K562 (cell line): ENCODE results near the gene CPTP. TPM values are rescaled to one million over a fixed set of nuclear protein-coding genes. Genes with fewer than 3 reads are reported as not detected.

ENCODE experiments used
- CEBPB ChIP-seq: fragments of 450-650 bp; IDR thresholded peaks from 2 replicates; pipeline ENCODE4 v1.6.1; 2016; ENCODE audit warnings: missing genetic modification characterization, missing compliant biosample characterization
- CHD4 ChIP-seq: fragments of 200-600 bp; sonication (generic); IDR thresholded peaks from 3 replicates; pipeline ENCODE4 v1.6.1; 2012; ENCODE audit warnings: low read depth, mild to moderate bottlenecking, mixed read lengths, low read length, inconsistent platforms; ENCODE audit not compliant: insufficient read depth, insufficient replicate concordance, poor library complexity, severe bottlenecking
- CHD7 ChIP-seq: fragments of 200-600 bp; sonication (generic); IDR thresholded peaks from one replicate; pipeline ENCODE4 v1.6.1; 2012; ENCODE audit warnings: mild to moderate bottlenecking, low read depth, low read length, inconsistent platforms
- CREB3L1 ChIP-seq: fragments of 450-650 bp; IDR thresholded peaks from 2 replicates; pipeline ENCODE4 v1.6.1; 2014; ENCODE audit warnings: low read depth, mild to moderate bottlenecking, moderate library complexity, borderline replicate concordance
- HINFP ChIP-seq: fragments of 450-650 bp; conservative IDR thresholded peaks from 2 replicates; pipeline ENCODE4 v1.6.1; 2016; ENCODE audit warnings: missing genetic modification characterization, low read depth, mild to moderate bottlenecking, control low read depth, missing compliant biosample characterization
- HNRNPLL ChIP-seq: fragments of 200-400 bp; formaldehyde crosslinking; IDR thresholded peaks from 2 replicates; pipeline ENCODE4 v1.6.1; 2017; ENCODE audit warnings: low read length, low read depth, mild to moderate bottlenecking; ENCODE audit not compliant: poor library complexity, severe bottlenecking
- KLF13 ChIP-seq: fragments of 450-650 bp; IDR thresholded peaks from 2 replicates; pipeline ENCODE4 v1.6.1; 2016; ENCODE audit warnings: missing genetic modification characterization, low read depth, mild to moderate bottlenecking, missing compliant biosample characterization, moderate library complexity, borderline replicate concordance
- MLX ChIP-seq, 2 experiments: fragments of 450-650 bp in 1 of 2; sonication (generic) in 1 of 2; formaldehyde crosslinking; conservative IDR thresholded peaks; 2 replicates each; pipeline versions ENCODE4 v1.4.0 to v1.8.1; 2020 to 2022; ENCODE audit warnings: mild to moderate bottlenecking in 1 of 2, missing genetic modification reagents in 1 of 2
- RBM22 ChIP-seq: fragments of 200-400 bp; formaldehyde crosslinking; IDR thresholded peaks from 2 replicates; pipeline ENCODE4 v1.6.1; 2018; ENCODE audit warnings: low read length, low read depth; ENCODE audit not compliant: poor library complexity, severe bottlenecking
- polyA plus RNA-seq, 8 experiments: library from polyadenylated mRNA; depleted of rRNA in 4 of 8; stranded (reverse) in 5 of 8; unstranded in 3 of 8; fragments of >200 nt; fragmentation: Nextera tagmentation in 2 of 8; fragmentation: Illumina TruSeq in 1 of 8; extraction: Ambion mirVana in 2 of 8; extraction: Trizol in 1 of 8; gene quantifications; 2 replicates each; pipeline versions ENCODE4 v1.2.1 to v1.2.3, GENCODE V29; 2011 to 2014; ENCODE audit warnings: inconsistent platforms in 1 of 8, missing spikeins in 1 of 8
- total RNA-seq, 7 experiments: library from RNA; depleted of rRNA in 6 of 7; stranded (reverse); fragments of >200 nt in 6 of 7; fragmentation: Illumina TruSeq in 2 of 7; extraction: Trizol in 2 of 7; gene quantifications; 2 replicates each; pipeline versions ENCODE4 v1.2.1 to v1.2.3, GENCODE V29; 2011 to 2021; ENCODE audit warnings: low replicate concordance in 1 of 7

The CPTP gene
- total and polyA plus RNA-seq, 9 of the 15 experiments (the other 6 are each of a cell fraction or from before 2014, with no cell fraction given): 0.11 to 25.8 (median 3.5) TPM

- TF ChIP-seq CREB3L1: no peak
- TF ChIP-seq CHD4: no peak
- TF ChIP-seq CEBPB: no peak
- TF ChIP-seq CHD7: no peak
- TF ChIP-seq RBM22: peak; percentile 95
- no peak for TF ChIP-seq KLF13 (tag)
- no peak for TF ChIP-seq MLX (CRISPR knock-in tag; conservative IDR thresholded peaks at IDR 0.05)
- TF ChIP-seq HNRNPLL: no peak
- no peak for TF ChIP-seq HINFP (tag)
These were observed 6.7 kb downstream of the CPTP start, which contains the start of gene TAS1R3 (continued) for GRCh38 chr1:1331068-1331965.
